NCI-H460 (cell line): ENCODE measurements around the gene MGAT4A. TPM values are rescaled to one million over a fixed set of nuclear protein-coding genes. Genes with fewer than 3 reads are reported as not detected.

ENCODE experiments used
- DNase-seq: peaks from one replicate; pipeline ENCODE4 v3.0.0-alpha.2; 2016; ENCODE audit warnings: low read depth; ENCODE audit errors: extremely low read depth
- total RNA-seq: library from RNA; depleted of rRNA; stranded (reverse); fragments of >200 nt; shearing (Covaris generic); gene quantifications from 2 replicates; pipeline ENCODE4 v1.2.3, GENCODE V29; 2014; rRNA removed

Gene MGAT4A
- total RNA-seq, 1 experiment from 2014 or later: 2.7 TPM

- DNase-seq: no peak
Measured at GRCh38 chr2:98579926-98580325, 151.0 kb downstream of the MGAT4A start.

GRCh38 chr2:98578231-98578630, 152.7 kb downstream of the MGAT4A start:
- no peak for DNase-seq

- DNase-seq: no peak
Measured at GRCh38 chr2:98577313-98577712, 153.6 kb downstream of the MGAT4A start.

GRCh38 chr2:98576666-98577312, 154.1 kb downstream of the MGAT4A start:
- no peak for DNase-seq

- no peak for DNase-seq
Measured at GRCh38 chr2:98573426-98573825, 157.5 kb downstream of the MGAT4A start.

- DNase-seq: no peak
Measured at GRCh38 chr2:98572676-98573075, 158.3 kb downstream of the MGAT4A start.

GRCh38 chr2:98572211-98572610, 158.7 kb downstream of the MGAT4A start:
- no peak for DNase-seq

GRCh38 chr2:98571796-98572195, 159.1 kb downstream of the MGAT4A start:
- no peak for DNase-seq

GRCh38 chr2:98571121-98571701, 159.7 kb downstream of the MGAT4A start:
- no peak for DNase-seq

GRCh38 chr2:98570356-98570755, 160.6 kb downstream of the MGAT4A start:
- no peak for DNase-seq

GRCh38 chr2:98569915-98570314, 161.0 kb downstream of the MGAT4A start:
- no peak for DNase-seq

GRCh38 chr2:98569197-98569793, 161.6 kb downstream of the MGAT4A start:
- DNase-seq: peak; percentile 15

Other genes starting within 250 kb of the MGAT4A start
- 47.7 and 49.3 TPM in 2 replicates for gene COA5, start 122.6 kb downstream of the MGAT4A start, total RNA-seq
- 75.2 and 76.0 TPM in 2 replicates for gene UNC50, start 122.5 kb downstream of the MGAT4A start, total RNA-seq
- gene CRACDL, start 205.1 kb upstream of the MGAT4A start, total RNA-seq: 0.09 and 0.22 TPM in 2 replicates